Measurements from ENCODE around the gene RINT1. TPM values are rescaled to one million over a fixed set of nuclear protein-coding genes. Genes with fewer than 3 reads are reported as not detected.

The RINT1 gene
- total RNA-seq, 1 donor from 2014 or later: 27.5 TPM

GRCh38 chr7:105612806-105613205 lies 80.8 kb downstream of the RINT1 start:
- DNase-seq (ENCODE audit: extremely low spot score in 2 of 2): no peak
- Histone ChIP-seq H3K27ac (no peak overlapping the region), H3K36me3 (peaks cover 0 to 11% of the 10 kb centered on the region in 2 donors), H3K4me3 (no peak overlapping the region), H3K9me3 (no peaks in the 10 kb centered on the region), H3K4me1 (no peaks in the 10 kb centered on the region), H3K27me3 (no peaks in the 10 kb centered on the region)
- TF ChIP-seq CTCF (IDR thresholded peaks at IDR 0.05) (no peak), POLR2AphosphoS5 (IDR thresholded peaks at IDR 0.05; ENCODE audit: insufficient read depth in 1 of 2, low read depth in 1 of 2) (no peak), POLR2A (IDR thresholded peaks at IDR 0.05) (no peak)
- intact Hi-C loops (cut with DNase I): no loop called here

GRCh38 chr7:105613611-105614330 lies 81.8 kb downstream of the RINT1 start:
- Histone ChIP-seq H3K27ac (no peak overlapping the region), H3K4me1 (no peaks in the 10 kb centered on the region), H3K4me3 (no peak overlapping the region), H3K36me3 (peaks cover 0 to 21% of the 10 kb centered on the region in 2 donors), H3K9me3 (no peaks in the 10 kb centered on the region), H3K27me3 (no peaks in the 10 kb centered on the region)
- TF ChIP-seq CTCF (IDR thresholded peaks at IDR 0.05): no peak
- no peak for TF ChIP-seq POLR2A (IDR thresholded peaks at IDR 0.05)
- TF ChIP-seq POLR2AphosphoS5 (IDR thresholded peaks at IDR 0.05; ENCODE audit: insufficient read depth in 1 of 2, low read depth in 1 of 2): no peak
- DNase-seq (ENCODE audit: extremely low spot score in 2 of 2): no peak
- intact Hi-C loops (cut with DNase I): no loop called here

DNA sequence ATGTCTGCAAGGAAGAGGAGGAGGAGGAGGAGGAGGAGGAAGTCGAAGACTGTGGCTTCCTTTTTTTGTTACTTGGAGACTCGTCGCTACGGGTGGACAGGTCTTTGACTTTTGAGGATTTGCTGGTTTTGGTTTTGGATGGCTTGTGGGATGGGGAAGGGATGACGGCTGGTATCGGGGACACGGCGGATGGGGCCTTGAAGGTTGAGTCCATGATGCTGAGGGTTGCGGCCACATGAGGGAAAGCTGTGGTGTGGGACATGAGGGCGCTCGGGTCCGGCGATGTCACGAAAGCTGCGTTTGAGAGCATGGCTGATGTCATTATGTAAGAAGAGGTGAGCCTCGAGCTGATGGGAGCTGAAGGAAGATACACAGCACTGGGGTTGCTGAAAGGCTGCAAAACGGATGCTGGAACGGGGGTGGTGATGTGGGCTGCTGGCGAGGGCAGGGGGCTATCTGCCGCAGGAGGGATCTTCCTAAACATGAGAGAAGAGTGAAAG lies 82.4 kb downstream of the RINT1 start:
- Histone ChIP-seq H3K27ac (no peak overlapping the region), H3K36me3 (peaks cover 0 to 21% of the 10 kb centered on the region in 2 donors), H3K27me3 (no peaks in the 10 kb centered on the region), H3K4me1 (no peaks in the 10 kb centered on the region), H3K9me3 (no peaks in the 10 kb centered on the region), H3K4me3 (no peak overlapping the region)
- TF ChIP-seq POLR2AphosphoS5 (IDR thresholded peaks at IDR 0.05; ENCODE audit: insufficient read depth in 1 of 2, low read depth in 1 of 2) (no peak), POLR2A (IDR thresholded peaks at IDR 0.05) (no peak), CTCF (IDR thresholded peaks at IDR 0.05) (no peak)
- DNase-seq (ENCODE audit: extremely low spot score in 2 of 2): no peak
- intact Hi-C loops (cut with DNase I): no loop called here

Other genes with a start within 250 kb of the RINT1 start
- gene SRPK2, start 143.3 kb upstream of the RINT1 start, total RNA-seq: 47.1 TPM
- 16.9 TPM for gene PUS7, start 9.9 kb upstream of the RINT1 start, total RNA-seq
- gene EFCAB10, start 49.3 kb downstream of the RINT1 start, total RNA-seq: not detected